Measurements from ENCODE around the gene TNNT3.

The TNNT3 gene

GRCh38 chr11:1920909-1921573 is 1.5 kb downstream of the TNNT3 start:
- peak; percentile 18 for DNase-seq (ENCODE audit: low read depth)
- TF ChIP-seq CTCF (IDR thresholded peaks at IDR 0.05; ENCODE audit: insufficient read depth, low read depth, low read length, missing control alignments): no peak
- H3K4me3 ChIP-seq (ENCODE audit: low read depth, low read length): no peak overlapping the region

- DNase-seq (ENCODE audit: low read depth): no peak
- no peak overlapping the region for H3K4me3 ChIP-seq (ENCODE audit: low read depth, low read length)
- TF ChIP-seq CTCF (IDR thresholded peaks at IDR 0.05; ENCODE audit: insufficient read depth, low read depth, low read length, missing control alignments): no peak
These were observed 2.2 kb downstream of the TNNT3 start for GRCh38 chr11:1921574-1922141.

GRCh38 chr11:1922481-1923081 is 3.1 kb downstream of the TNNT3 start:
- TF ChIP-seq CTCF (IDR thresholded peaks at IDR 0.05; ENCODE audit: insufficient read depth, low read depth, low read length, missing control alignments): no peak
- DNase-seq (ENCODE audit: low read depth): no peak
- H3K4me3 ChIP-seq (ENCODE audit: low read depth, low read length): no peak overlapping the region

- no peak for TF ChIP-seq CTCF (IDR thresholded peaks at IDR 0.05; ENCODE audit: insufficient read depth, low read depth, low read length, missing control alignments)
- no peak overlapping the region for H3K4me3 ChIP-seq (ENCODE audit: low read depth, low read length)
- DNase-seq (ENCODE audit: low read depth): no peak
These were observed 3.9 kb downstream of the TNNT3 start for GRCh38 chr11:1923201-1923956.

- DNase-seq (ENCODE audit: low read depth): no peak
- no peak for TF ChIP-seq CTCF (IDR thresholded peaks at IDR 0.05; ENCODE audit: insufficient read depth, low read depth, low read length, missing control alignments)
- H3K4me3 ChIP-seq (ENCODE audit: low read depth, low read length): no peak overlapping the region
These were observed 4.7 kb downstream of the TNNT3 start for GRCh38 chr11:1924181-1924580.

- H3K4me3 ChIP-seq (ENCODE audit: low read depth, low read length): no peak overlapping the region
- no peak for DNase-seq (ENCODE audit: low read depth)
- no peak for TF ChIP-seq CTCF (IDR thresholded peaks at IDR 0.05; ENCODE audit: insufficient read depth, low read depth, low read length, missing control alignments)
These were observed 5.3 kb downstream of the TNNT3 start for GRCh38 chr11:1924646-1925372.
